ENCODE results near the gene CLDN22. TPM values are rescaled to one million over a fixed set of nuclear protein-coding genes. Genes with fewer than 3 reads are reported as not detected.

Gene CLDN22
- total RNA-seq, 1 donor from 2014 or later, result not detected

GRCh38 chr4:183352546-183352945, 32.5 kb upstream of the CLDN22 start:
- H3K4me1 Mint-ChIP-seq (ENCODE audit: low read depth, unreplicated experiment), result no peaks in the 10 kb centered on the region
- no peak overlapping the region for H3K4me3 Mint-ChIP-seq (ENCODE audit: unreplicated experiment)
- H3K9me3 Mint-ChIP-seq (ENCODE audit: unreplicated experiment), result peaks cover 4% of the 10 kb centered on the region
- no peaks in the 10 kb centered on the region for H3K36me3 Mint-ChIP-seq (ENCODE audit: unreplicated experiment)
- no peak for TF ChIP-seq CTCF (IDR thresholded peaks at IDR 0.05; ENCODE audit: partially characterized antibody, unreplicated experiment)
- H3K27ac Mint-ChIP-seq (ENCODE audit: unreplicated experiment), result no peak overlapping the region
- H3K27me3 Mint-ChIP-seq (ENCODE audit: unreplicated experiment), result peaks cover 4% of the 10 kb centered on the region
- DNase-seq, result no peak

- Mint-ChIP-seq H3K4me3 (ENCODE audit: unreplicated experiment) (no peak overlapping the region), H3K27me3 (ENCODE audit: unreplicated experiment) (peaks cover 6% of the 10 kb centered on the region), H3K9me3 (ENCODE audit: unreplicated experiment) (peaks cover 4% of the 10 kb centered on the region), H3K36me3 (ENCODE audit: unreplicated experiment) (no peaks in the 10 kb centered on the region), H3K4me1 (ENCODE audit: low read depth, unreplicated experiment) (peaks cover 2% of the 10 kb centered on the region), H3K27ac (ENCODE audit: unreplicated experiment) (no peak overlapping the region)
- DNase-seq, result no peak
- TF ChIP-seq CTCF (IDR thresholded peaks at IDR 0.05; ENCODE audit: partially characterized antibody, unreplicated experiment), result no peak
Observed at GRCh38 chr4:183350317-183351071, 30.4 kb upstream of the CLDN22 start.

GRCh38 chr4:183349673-183350072, 29.6 kb upstream of the CLDN22 start:
- H3K4me3 Mint-ChIP-seq (ENCODE audit: unreplicated experiment), result no peak overlapping the region
- DNase-seq, result no peak
- TF ChIP-seq CTCF (IDR thresholded peaks at IDR 0.05; ENCODE audit: partially characterized antibody, unreplicated experiment), result no peak
- H3K36me3 Mint-ChIP-seq (ENCODE audit: unreplicated experiment), result no peaks in the 10 kb centered on the region
- peaks cover 6% of the 10 kb centered on the region for H3K4me1 Mint-ChIP-seq (ENCODE audit: low read depth, unreplicated experiment)
- peaks cover 6% of the 10 kb centered on the region for H3K27me3 Mint-ChIP-seq (ENCODE audit: unreplicated experiment)
- H3K9me3 Mint-ChIP-seq (ENCODE audit: unreplicated experiment), result peaks cover 4% of the 10 kb centered on the region
- H3K27ac Mint-ChIP-seq (ENCODE audit: unreplicated experiment), result no peak overlapping the region

- Mint-ChIP-seq H3K27ac (ENCODE audit: unreplicated experiment) (no peak overlapping the region), H3K27me3 (ENCODE audit: unreplicated experiment) (peaks cover 6% of the 10 kb centered on the region), H3K4me3 (ENCODE audit: unreplicated experiment) (no peak overlapping the region), H3K36me3 (ENCODE audit: unreplicated experiment) (no peaks in the 10 kb centered on the region), H3K9me3 (ENCODE audit: unreplicated experiment) (peaks cover 4% of the 10 kb centered on the region), H3K4me1 (ENCODE audit: low read depth, unreplicated experiment) (peaks cover 6% of the 10 kb centered on the region)
- DNase-seq, result no peak
- TF ChIP-seq CTCF (IDR thresholded peaks at IDR 0.05; ENCODE audit: partially characterized antibody, unreplicated experiment), result no peak
Observed at GRCh38 chr4:183348706-183349659, 28.9 kb upstream of the CLDN22 start.

Data from glutamatergic neuron (in vitro differentiated cells).